Thoracic aorta (tissue), 2 donors: ENCODE data around the gene COA5. TPM values are rescaled to one million over a fixed set of nuclear protein-coding genes. Genes with fewer than 3 reads are reported as not detected.

Experiments used
- ATAC-seq: fragments of 150-250 bp; one replicate; pipeline ENCODE4 v1.8.0; 2017; ENCODE audit warnings: low read depth; ENCODE audit not compliant: insufficient number of reproducible peaks, low FRiP score
- DNase-seq: peaks from one replicate; pipeline ENCODE4 v3.0.0-alpha.2; 2020; ENCODE audit warnings: low spot score
- H3K27ac ChIP-seq, 2 donors: fragments of 200-600 bp; sonication (generic); 1 replicate in 1 of 2; 2 replicates in 1 of 2; pipeline ENCODE4 v1.5.1; 2016; ENCODE audit warnings: mild to moderate bottlenecking in 2 of 2, moderate library complexity in 2 of 2
- H3K27me3 ChIP-seq: fragments of 200-600 bp; sonication (generic); replicated peaks from 2 replicates; pipeline ENCODE4 v1.6.0; 2016; ENCODE audit warnings: mild to moderate bottlenecking; ENCODE audit not compliant: insufficient read depth
- H3K36me3 ChIP-seq: fragments of 200-600 bp; sonication (generic); one replicate; pipeline ENCODE4 v1.5.1; 2016
- H3K4me1 ChIP-seq, 2 donors: fragments of 200-600 bp; sonication (generic); 1 replicate in 1 of 2; 2 replicates in 1 of 2; pipeline versions ENCODE4 v1.5.1 to v1.6.0; 2016; ENCODE audit warnings: low read depth in 2 of 2, mild to moderate bottlenecking in 1 of 2; ENCODE audit not compliant: control insufficient read depth in 1 of 2
- H3K4me3 ChIP-seq: fragments of 200-600 bp; sonication (generic); 2 replicates; pipeline ENCODE4 v1.5.1; 2016; ENCODE audit warnings: mild to moderate bottlenecking
- H3K9me3 ChIP-seq: fragments of 200-600 bp; sonication (generic); 2 replicates; pipeline ENCODE4 v1.5.1; 2016
- total RNA-seq, 2 donors: library from RNA; depleted of rRNA; stranded (reverse); fragments of >200 nt; gene quantifications; one replicate each; pipeline versions ENCODE4 v1.1.0 to v1.2.3, GENCODE V29; 2016
- TF ChIP-seq, protein P1 (sequence below): fragments of 200-600 bp; sonication (generic); IDR thresholded peaks from one replicate; pipeline ENCODE4 v1.5.1; 2019; ENCODE audit warnings: antibody characterized with exemption

Gene COA5, protein sequence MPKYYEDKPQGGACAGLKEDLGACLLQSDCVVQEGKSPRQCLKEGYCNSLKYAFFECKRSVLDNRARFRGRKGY
- total RNA-seq, result 10 to 100 TPM; 29.8 to 37.5 TPM

DNA sequence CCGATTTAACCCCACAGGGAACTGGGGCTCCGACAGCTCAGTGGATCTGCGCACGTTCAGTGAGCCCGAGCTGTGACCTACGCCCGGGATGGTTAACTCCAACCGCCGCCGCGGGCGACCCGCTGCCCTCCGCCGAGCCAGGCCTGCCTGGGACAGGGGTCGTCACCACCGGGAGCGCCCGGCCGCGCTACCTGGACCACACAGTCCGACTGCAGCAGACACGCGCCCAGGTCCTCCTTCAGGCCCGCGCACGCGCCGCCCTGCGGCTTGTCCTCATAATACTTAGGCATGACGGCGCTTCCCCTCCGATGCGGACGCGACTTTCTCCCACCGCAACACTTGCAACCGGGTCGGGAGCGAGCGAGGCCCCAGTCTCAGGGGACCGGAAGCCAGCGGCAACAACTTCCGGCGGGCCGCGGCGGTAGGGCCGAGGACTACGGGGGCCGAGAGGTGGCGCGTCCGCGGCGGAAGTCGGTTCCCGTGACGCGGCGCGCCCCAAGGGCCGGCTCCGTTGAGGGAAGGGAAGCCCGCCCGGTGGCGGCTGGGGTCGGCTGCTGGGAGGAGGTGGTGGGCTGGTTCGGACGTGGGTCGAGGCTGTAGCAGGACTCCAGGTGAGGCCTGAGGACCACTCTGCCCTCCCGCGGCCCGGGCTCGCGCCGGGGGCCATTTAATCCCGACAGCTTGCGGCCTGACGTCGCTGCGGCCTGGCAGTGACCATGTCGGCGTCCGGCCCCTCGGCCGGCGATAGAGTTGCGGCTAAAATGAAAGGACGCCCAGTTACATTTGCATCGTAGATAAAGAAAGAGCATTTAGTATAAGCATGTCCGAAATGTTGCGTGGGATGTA lies at the start of gene COA5, which contains the start of gene UNC50:
TSS of gene COA5 (minus strand) at position 397 of the 846 bp plus-strand sequence. CDS start at position 290, 107 bp downstream.
TSS of gene UNC50 (plus strand) at position 474 of the 846 bp plus-strand sequence. CDS start 1,171 bp downstream, outside the sequence.
- Histone ChIP-seq H3K4me1 (peaks cover 33 to 45% of the 10 kb centered on the region in 2 donors), H3K36me3 (peaks cover 11% of the 10 kb centered on the region), H3K27me3 (no peaks in the 10 kb centered on the region), H3K9me3 (no peaks in the 10 kb centered on the region), H3K27ac (peak within 1 kb of the TSS; percentile 98), H3K4me3 (peak within 1 kb of the TSS; percentile 99)
- TF ChIP-seq, protein P1, sequence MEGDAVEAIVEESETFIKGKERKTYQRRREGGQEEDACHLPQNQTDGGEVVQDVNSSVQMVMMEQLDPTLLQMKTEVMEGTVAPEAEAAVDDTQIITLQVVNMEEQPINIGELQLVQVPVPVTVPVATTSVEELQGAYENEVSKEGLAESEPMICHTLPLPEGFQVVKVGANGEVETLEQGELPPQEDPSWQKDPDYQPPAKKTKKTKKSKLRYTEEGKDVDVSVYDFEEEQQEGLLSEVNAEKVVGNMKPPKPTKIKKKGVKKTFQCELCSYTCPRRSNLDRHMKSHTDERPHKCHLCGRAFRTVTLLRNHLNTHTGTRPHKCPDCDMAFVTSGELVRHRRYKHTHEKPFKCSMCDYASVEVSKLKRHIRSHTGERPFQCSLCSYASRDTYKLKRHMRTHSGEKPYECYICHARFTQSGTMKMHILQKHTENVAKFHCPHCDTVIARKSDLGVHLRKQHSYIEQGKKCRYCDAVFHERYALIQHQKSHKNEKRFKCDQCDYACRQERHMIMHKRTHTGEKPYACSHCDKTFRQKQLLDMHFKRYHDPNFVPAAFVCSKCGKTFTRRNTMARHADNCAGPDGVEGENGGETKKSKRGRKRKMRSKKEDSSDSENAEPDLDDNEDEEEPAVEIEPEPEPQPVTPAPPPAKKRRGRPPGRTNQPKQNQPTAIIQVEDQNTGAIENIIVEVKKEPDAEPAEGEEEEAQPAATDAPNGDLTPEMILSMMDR, result no peak
- DNase-seq (peak; percentile 52), ATAC-seq (peak; percentile 80)

DNA sequence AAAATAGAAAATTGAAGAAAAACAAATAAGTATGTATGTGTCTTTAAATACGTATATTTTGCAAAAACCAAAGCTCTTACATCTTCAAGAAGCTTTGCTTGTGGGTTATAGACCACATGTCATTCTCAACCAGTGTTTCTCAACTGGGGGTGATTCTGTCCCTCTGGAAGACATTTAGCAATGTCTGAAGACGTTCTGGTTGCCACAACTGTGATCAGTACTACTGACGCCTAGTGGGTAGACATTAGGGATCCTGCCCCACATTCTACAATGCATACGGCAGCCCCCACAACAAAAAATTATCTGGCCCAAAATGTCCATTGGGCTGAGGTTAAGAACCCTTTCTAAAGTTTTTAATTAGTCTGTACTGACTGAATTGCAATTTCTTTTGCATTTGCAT lies 48.5 kb upstream of the COA5 start:
- Histone ChIP-seq H3K27me3 (no peaks in the 10 kb centered on the region), H3K27ac (no peak overlapping the region), H3K4me3 (no peak overlapping the region), H3K4me1 (peaks cover 4 to 5% of the 10 kb centered on the region in 2 donors), H3K36me3 (no peaks in the 10 kb centered on the region), H3K9me3 (no peaks in the 10 kb centered on the region)
- ATAC-seq (no peak), DNase-seq (no peak)
- TF ChIP-seq, protein P1, result no peak

DNA sequence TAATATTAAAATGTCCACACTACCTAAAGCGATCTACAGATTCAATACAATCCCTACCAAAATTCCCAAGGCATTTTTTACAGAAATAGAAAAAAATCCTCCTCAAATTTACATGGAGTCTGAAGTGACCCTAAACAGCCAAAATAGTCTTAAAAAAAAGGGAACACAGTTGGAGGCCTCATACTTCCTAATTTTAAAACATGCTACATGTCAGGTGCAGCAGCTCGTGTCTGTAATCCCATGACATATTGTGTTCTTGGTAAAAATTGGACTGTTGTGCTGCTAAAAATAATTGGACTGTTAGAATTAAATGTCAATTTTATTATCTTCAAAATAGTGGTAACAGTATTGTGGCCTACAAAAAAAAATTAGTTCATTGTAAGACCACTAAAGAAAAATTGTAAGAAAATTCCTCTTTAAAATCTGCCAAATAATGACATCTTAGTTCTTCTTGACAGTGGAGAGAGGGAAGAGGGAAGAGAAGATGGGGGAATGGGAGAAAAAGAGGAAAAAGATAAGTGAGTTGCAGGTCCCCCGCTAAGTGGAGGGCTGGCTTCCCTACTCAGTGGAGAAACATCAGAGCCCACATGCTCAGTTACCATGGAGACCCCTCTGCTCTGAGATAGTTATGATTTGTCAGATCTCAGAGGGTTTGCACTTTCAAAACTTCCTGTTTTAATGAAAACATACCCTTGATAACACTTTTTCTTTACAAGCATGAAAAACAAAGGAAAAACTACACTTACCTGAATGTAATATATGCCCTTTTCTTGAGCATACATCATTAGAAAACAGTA lies 46.6 kb upstream of the COA5 start:
- H3K4me1 ChIP-seq, result peaks cover 4 to 5% of the 10 kb centered on the region in 2 donors
- H3K4me3 ChIP-seq, result no peak overlapping the region
- no peaks in the 10 kb centered on the region for H3K27me3 ChIP-seq
- no peak for ATAC-seq
- H3K27ac ChIP-seq, result no peak overlapping the region
- H3K9me3 ChIP-seq, result no peaks in the 10 kb centered on the region
- H3K36me3 ChIP-seq, result no peaks in the 10 kb centered on the region
- no peak for DNase-seq
- TF ChIP-seq, protein P1, result no peak

DNA sequence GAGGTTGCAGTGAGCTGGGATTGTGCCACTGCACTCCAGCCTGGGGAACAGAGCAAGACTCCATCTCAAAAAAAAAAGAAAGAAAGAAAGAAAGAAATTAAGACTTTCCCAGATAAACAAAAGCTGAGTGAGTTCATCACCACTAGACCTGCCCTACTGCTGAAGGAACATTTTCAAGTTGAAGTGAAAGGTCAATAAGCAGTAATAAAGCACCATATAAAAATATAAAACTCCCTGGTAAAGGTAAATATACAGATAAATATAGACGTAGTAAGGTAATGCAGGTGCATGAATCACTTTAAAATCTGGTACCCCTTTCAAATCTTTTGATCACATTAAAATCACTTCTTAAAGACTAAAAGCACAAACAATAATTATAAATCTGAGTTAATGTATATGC lies 42.7 kb upstream of the COA5 start:
- H3K27me3 ChIP-seq, result no peaks in the 10 kb centered on the region
- no peak overlapping the region for H3K27ac ChIP-seq
- no peak overlapping the region for H3K4me3 ChIP-seq
- no peaks in the 10 kb centered on the region for H3K9me3 ChIP-seq
- peaks cover 4 to 5% of the 10 kb centered on the region in 2 donors for H3K4me1 ChIP-seq
- peaks cover 3% of the 10 kb centered on the region for H3K36me3 ChIP-seq
- TF ChIP-seq, protein P1, result no peak
- no peak for ATAC-seq
- no peak for DNase-seq

DNA sequence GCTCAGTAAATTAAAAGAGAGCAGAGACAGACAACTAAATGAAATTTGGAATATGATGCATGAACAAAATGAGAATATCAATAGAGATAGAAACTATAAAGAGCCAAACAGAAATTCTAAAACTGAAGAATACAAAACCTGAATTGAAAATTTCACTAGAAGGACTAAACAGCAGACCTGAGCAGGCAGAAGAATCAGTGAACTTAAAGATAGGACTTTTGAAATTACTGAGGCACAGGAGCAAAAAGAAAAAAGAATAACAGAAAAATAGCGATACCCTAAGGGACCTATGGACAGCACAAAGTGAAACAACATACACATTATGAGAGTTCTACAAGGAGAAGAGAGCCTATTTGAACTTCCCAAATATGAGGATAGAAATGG lies 41.7 kb upstream of the COA5 start:
- DNase-seq (no peak), ATAC-seq (no peak)
- TF ChIP-seq, protein P1, result no peak
- Histone ChIP-seq H3K9me3 (no peaks in the 10 kb centered on the region), H3K4me1 (peaks cover 4 to 5% of the 10 kb centered on the region in 2 donors), H3K36me3 (peaks cover 3% of the 10 kb centered on the region), H3K27ac (no peak overlapping the region), H3K27me3 (no peaks in the 10 kb centered on the region), H3K4me3 (no peak overlapping the region)
